Left forelimb (tissue), 1 donor: ENCODE data around the gene STXBP2.

Experiments
- DNase-seq: peaks from one replicate; pipeline ENCODE4 v3.0.0-alpha.2; 2018; ENCODE audit warnings: low spot score

The STXBP2 gene

GRCh38 chr19:7636691-7637373, at the start of gene STXBP2:
Gene STXBP2, plus strand, starts transcription at chr19:7637110. Its CDS starts 40 bp downstream, at chr19:7637150.
- no peak for DNase-seq

GRCh38 chr19:7589822-7590221, 47.1 kb upstream of the STXBP2 start:
- DNase-seq, result no peak

- DNase-seq, result no peak
Measured at GRCh38 chr19:7590256-7590655, 46.7 kb upstream of the STXBP2 start.

- no peak for DNase-seq
Measured at GRCh38 chr19:7595466-7596133, 41.3 kb upstream of the STXBP2 start, which contains the start of gene CAMSAP3. Gene CAMSAP3, plus strand, starts transcription at chr19:7595863. Its CDS starts 140 bp downstream, at chr19:7596003.

- DNase-seq, result no peak
Measured at GRCh38 chr19:7596211-7596937, 40.5 kb upstream of the STXBP2 start.

- no peak for DNase-seq
Measured at GRCh38 chr19:7597689-7598088, 39.2 kb upstream of the STXBP2 start.

- no peak for DNase-seq
Measured at GRCh38 chr19:7598180-7598579, 38.7 kb upstream of the STXBP2 start.

GRCh38 chr19:7600721-7601120, 36.2 kb upstream of the STXBP2 start:
- no peak for DNase-seq

- no peak for DNase-seq
Measured at GRCh38 chr19:7602240-7602934, 34.5 kb upstream of the STXBP2 start.

- no peak for DNase-seq
Measured at GRCh38 chr19:7602935-7603497, 33.9 kb upstream of the STXBP2 start.

GRCh38 chr19:7603919-7604318, 33.0 kb upstream of the STXBP2 start:
- no peak for DNase-seq

- no peak for DNase-seq
Measured at GRCh38 chr19:7605490-7606222, 31.3 kb upstream of the STXBP2 start.

- DNase-seq, result no peak
Measured at GRCh38 chr19:7606289-7606688, 30.6 kb upstream of the STXBP2 start.

GRCh38 chr19:7607212-7607873, 29.6 kb upstream of the STXBP2 start:
- DNase-seq, result no peak

- no peak for DNase-seq
Measured at GRCh38 chr19:7607874-7608560, 28.9 kb upstream of the STXBP2 start.

GRCh38 chr19:7610491-7611240, 26.2 kb upstream of the STXBP2 start:
- DNase-seq, result no peak

GRCh38 chr19:7611541-7612279, 25.2 kb upstream of the STXBP2 start:
- DNase-seq, result no peak
